GM15510 (cell line): ENCODE results near the gene RFLNA.

ENCODE experiments used
- POLR2A ChIP-seq: IDR thresholded peaks from 3 replicates; pipeline ENCODE4 v1.6.1; 2011; ENCODE audit warnings: borderline replicate concordance; ENCODE audit not compliant: insufficient read length; ENCODE audit errors: extremely low read depth

The RFLNA gene

GRCh38 chr12:124318278-124319020 is 23.6 kb downstream of the RFLNA start:
- TF ChIP-seq POLR2A: no peak

- TF ChIP-seq POLR2A: no peak
These were observed 24.6 kb downstream of the RFLNA start for GRCh38 chr12:124319368-124320050.

- TF ChIP-seq POLR2A: no peak
These were observed 26.2 kb downstream of the RFLNA start for GRCh38 chr12:124321040-124321481.

GRCh38 chr12:124321556-124322270 is 26.8 kb downstream of the RFLNA start:
- no peak for TF ChIP-seq POLR2A

GRCh38 chr12:124322271-124322998 is 27.5 kb downstream of the RFLNA start:
- TF ChIP-seq POLR2A: peak; percentile 6

GRCh38 chr12:124323771-124324530 is 29.1 kb downstream of the RFLNA start:
- no peak for TF ChIP-seq POLR2A

GRCh38 chr12:124324803-124325705 is 30.2 kb downstream of the RFLNA start:
- no peak for TF ChIP-seq POLR2A

- no peak for TF ChIP-seq POLR2A
These were observed 31.2 kb downstream of the RFLNA start for GRCh38 chr12:124326104-124326503.

- TF ChIP-seq POLR2A: no peak
These were observed 32.0 kb downstream of the RFLNA start for GRCh38 chr12:124326871-124327270.

- TF ChIP-seq POLR2A: no peak
These were observed 32.6 kb downstream of the RFLNA start for GRCh38 chr12:124327362-124328043.

- no peak for TF ChIP-seq POLR2A
These were observed 33.2 kb downstream of the RFLNA start for GRCh38 chr12:124328116-124328515.

- no peak for TF ChIP-seq POLR2A
These were observed 33.7 kb downstream of the RFLNA start for GRCh38 chr12:124328636-124329035.
